Left ventricle myocardium inferior (tissue), 1 donor: ENCODE data around the gene RIMOC1. TPM values are rescaled to one million over a fixed set of nuclear protein-coding genes. Genes with fewer than 3 reads are reported as not detected.

Source experiments
- DNase-seq: peaks from one replicate; pipeline ENCODE4 v3.0.0-alpha.2; 2020
- H3K27ac ChIP-seq: fragments of 200-600 bp; replicated peaks from 2 replicates; pipeline ENCODE4 v1.8.0; 2021
- H3K27me3 ChIP-seq: fragments of 200-600 bp; 2 replicates; pipeline ENCODE4 v1.8.0; 2021; ENCODE audit warnings: low read depth
- H3K36me3 ChIP-seq: fragments of 200-600 bp; 2 replicates; pipeline ENCODE4 v1.8.0; 2021
- H3K4me1 ChIP-seq: fragments of 200-600 bp; 2 replicates; pipeline ENCODE4 v1.8.0; 2021
- H3K4me3 ChIP-seq: fragments of 200-600 bp; 2 replicates; pipeline ENCODE4 v1.8.0; 2021; ENCODE audit warnings: mild to moderate bottlenecking, moderate library complexity
- H3K9me3 ChIP-seq: fragments of 200-600 bp; replicated peaks from 2 replicates; pipeline ENCODE4 v1.8.0; 2021
- intact Hi-C: fragments of 100-400 bp; cut with micrococcal nuclease; formaldehyde crosslinking; loops from one replicate; pipeline ENCODE4 v1.11.0; 2022
- total RNA-seq: library from RNA; stranded (reverse); fragmentation: NEBNext Ultra II Directional; extraction: Animal tissue kit (Norgen Biotek cat#: 25700); gene quantifications from one replicate; pipeline ENCODE4 v1.2.1, GENCODE V29; 2021
- TF ChIP-seq, protein P1 (sequence below): fragments of 200-600 bp; IDR thresholded peaks from 2 replicates; pipeline ENCODE4 v1.8.0; 2021; ENCODE audit warnings: antibody characterized with exemption, mild to moderate bottlenecking, borderline replicate concordance
- donor health status: DM: no; HTN: yes; CAD: no; lungs with severe emphysema.

Gene RIMOC1
- total RNA-seq, 1 donor from 2014 or later = 15.3 TPM

DNA sequence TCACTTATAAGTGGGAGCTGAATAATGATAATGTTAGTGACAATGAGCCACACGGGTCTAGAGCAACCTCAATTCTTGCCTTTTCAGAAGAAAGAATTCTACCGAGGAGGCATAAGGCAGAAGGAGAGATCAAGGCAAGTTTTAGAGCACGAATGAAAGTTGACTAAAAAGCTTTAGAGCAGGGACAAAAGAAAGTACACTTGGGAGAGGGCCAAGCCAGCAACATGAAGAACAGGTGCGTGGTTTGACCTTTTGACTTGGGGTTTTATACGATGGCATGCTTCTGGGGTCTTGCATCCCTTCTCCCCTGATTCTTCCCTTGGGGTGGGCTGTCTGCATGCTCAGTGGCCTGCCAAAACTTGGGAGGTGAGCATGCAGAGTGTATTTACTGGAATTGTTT, 21.4 kb upstream of the RIMOC1 start:
- Histone ChIP-seq H3K4me3 (no peak overlapping the region), H3K27me3 (peaks cover 4% of the 10 kb centered on the region), H3K4me1 (no peaks in the 10 kb centered on the region), H3K9me3 (no peaks in the 10 kb centered on the region), H3K27ac (no peak overlapping the region), H3K36me3 (no peaks in the 10 kb centered on the region)
- TF ChIP-seq, protein P1, sequence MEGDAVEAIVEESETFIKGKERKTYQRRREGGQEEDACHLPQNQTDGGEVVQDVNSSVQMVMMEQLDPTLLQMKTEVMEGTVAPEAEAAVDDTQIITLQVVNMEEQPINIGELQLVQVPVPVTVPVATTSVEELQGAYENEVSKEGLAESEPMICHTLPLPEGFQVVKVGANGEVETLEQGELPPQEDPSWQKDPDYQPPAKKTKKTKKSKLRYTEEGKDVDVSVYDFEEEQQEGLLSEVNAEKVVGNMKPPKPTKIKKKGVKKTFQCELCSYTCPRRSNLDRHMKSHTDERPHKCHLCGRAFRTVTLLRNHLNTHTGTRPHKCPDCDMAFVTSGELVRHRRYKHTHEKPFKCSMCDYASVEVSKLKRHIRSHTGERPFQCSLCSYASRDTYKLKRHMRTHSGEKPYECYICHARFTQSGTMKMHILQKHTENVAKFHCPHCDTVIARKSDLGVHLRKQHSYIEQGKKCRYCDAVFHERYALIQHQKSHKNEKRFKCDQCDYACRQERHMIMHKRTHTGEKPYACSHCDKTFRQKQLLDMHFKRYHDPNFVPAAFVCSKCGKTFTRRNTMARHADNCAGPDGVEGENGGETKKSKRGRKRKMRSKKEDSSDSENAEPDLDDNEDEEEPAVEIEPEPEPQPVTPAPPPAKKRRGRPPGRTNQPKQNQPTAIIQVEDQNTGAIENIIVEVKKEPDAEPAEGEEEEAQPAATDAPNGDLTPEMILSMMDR = no peak
- DNase-seq = no peak
- intact Hi-C loops = no loop called here

DNA sequence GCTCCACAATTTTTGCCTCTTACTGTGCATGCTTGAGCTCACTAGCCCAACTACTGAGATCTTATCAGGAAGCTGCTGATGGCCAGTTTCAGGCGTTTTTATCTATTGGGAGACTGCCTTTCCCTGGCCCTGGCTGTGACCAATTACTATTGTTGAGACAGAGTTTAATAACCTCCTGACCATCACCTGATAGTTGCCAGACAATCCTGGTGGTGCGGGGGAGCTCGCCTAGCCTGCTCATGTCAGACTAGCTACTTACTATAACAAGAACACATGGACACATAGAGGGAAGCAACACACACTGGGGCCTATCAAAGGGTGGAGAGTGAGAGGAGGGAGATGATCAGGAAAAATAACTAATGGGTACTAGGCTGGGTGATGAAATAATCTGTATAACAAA, 20.9 kb upstream of the RIMOC1 start:
- Histone ChIP-seq H3K27me3 (peaks cover 9% of the 10 kb centered on the region), H3K4me3 (no peak overlapping the region), H3K4me1 (no peaks in the 10 kb centered on the region), H3K9me3 (no peaks in the 10 kb centered on the region), H3K36me3 (no peaks in the 10 kb centered on the region), H3K27ac (no peak overlapping the region)
- no peak for DNase-seq
- intact Hi-C loops = no loop called here
- TF ChIP-seq, protein P1 = no peak

DNA sequence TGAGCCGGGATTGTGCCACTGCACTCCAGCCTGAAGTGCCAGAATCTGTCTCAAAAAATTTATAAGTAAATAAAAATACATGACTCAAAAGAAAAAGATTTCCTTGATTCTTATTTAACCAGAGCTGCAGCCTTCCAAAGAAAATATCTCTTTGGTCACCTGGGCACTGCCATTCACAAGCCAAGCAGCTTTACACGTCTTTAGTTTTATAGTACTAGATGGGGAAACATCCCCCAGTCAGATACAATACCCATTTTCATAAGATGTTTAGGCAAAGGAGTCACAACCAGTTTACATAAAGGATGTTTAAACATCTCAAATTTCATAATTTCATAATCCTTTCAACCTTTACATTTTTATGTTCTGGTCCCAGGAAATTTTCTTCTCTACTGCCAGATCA, 20.2 kb upstream of the RIMOC1 start:
- no peak overlapping the region for H3K4me3 ChIP-seq
- intact Hi-C loops = no loop called here
- H3K9me3 ChIP-seq = no peaks in the 10 kb centered on the region
- H3K4me1 ChIP-seq = no peaks in the 10 kb centered on the region
- H3K36me3 ChIP-seq = no peaks in the 10 kb centered on the region
- DNase-seq = no peak
- TF ChIP-seq, protein P1 = no peak
- H3K27ac ChIP-seq = no peak overlapping the region
- H3K27me3 ChIP-seq = peaks cover 11% of the 10 kb centered on the region

DNA sequence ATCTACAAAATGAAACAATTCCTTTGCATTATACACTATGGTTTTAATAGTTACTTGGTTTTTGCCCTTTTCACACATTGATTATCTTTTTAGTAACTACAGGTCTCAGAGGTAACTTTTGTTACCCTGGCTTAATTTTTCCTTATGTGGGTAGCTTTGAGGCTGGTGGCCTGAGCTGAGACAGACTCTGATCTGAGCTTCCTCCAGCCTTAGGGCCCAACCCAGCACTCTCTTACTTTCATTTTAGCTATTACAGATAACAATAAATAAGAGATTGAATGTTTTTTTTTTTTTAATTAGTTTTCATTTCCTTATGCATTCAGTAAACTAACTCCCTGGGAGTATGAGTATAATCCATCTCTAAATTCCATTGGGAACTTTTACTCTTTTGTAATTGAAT, 18.9 kb upstream of the RIMOC1 start:
- no peak overlapping the region for H3K4me3 ChIP-seq
- intact Hi-C loops = no loop called here
- no peak overlapping the region for H3K27ac ChIP-seq
- TF ChIP-seq, protein P1 = no peak
- no peaks in the 10 kb centered on the region for H3K9me3 ChIP-seq
- DNase-seq = no peak
- H3K4me1 ChIP-seq = no peaks in the 10 kb centered on the region
- H3K27me3 ChIP-seq = peaks cover 11% of the 10 kb centered on the region
- H3K36me3 ChIP-seq = no peaks in the 10 kb centered on the region

DNA sequence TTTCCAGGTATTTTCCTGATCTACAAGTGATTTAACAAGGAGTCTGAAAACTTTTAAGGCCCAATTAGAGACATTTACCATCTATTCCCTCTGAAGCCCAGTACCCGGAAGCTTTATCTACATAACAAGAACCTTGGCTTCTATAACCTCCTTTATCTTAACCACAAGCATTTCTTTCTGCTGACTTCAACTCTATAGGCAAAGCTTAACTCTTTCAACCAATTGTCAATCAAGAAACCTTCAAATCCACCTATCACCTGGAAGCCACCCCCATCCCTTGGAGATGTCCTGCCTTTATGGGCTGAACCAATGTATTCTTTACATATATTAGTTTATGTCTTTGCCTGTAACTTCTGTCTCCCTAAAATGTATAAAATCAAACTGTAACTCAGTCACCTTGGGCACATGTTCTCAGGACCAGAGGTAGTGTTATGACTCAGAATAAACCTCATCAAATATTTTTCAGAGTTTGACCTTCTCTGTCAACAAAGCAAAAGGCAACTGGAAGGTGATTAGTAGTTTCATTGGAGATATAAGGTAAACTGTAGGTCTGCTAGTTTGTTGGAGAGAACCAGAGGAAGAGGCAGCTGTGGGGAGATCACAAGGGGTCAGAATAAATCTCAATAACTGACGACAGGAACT, 13.0 kb upstream of the RIMOC1 start:
- H3K36me3 ChIP-seq = no peaks in the 10 kb centered on the region
- no peak for DNase-seq
- no peaks in the 10 kb centered on the region for H3K4me1 ChIP-seq
- H3K27ac ChIP-seq = no peak overlapping the region
- intact Hi-C loops = no loop called here
- TF ChIP-seq, protein P1 = no peak
- no peaks in the 10 kb centered on the region for H3K9me3 ChIP-seq
- H3K4me3 ChIP-seq = no peak overlapping the region
- peaks cover 26% of the 10 kb centered on the region for H3K27me3 ChIP-seq
